DND-41 (cell line): ENCODE results near the gene MAP1LC3C.
"Not testable (repeated sequence)": the region's sequence is repeated elsewhere in the genome, so short reads cannot be mapped to it uniquely, and the experiment has no call there.

ENCODE experiments used
- ATAC-seq: fragments of 200-7000 bp; cut with Tn5 transposase; 3 replicates; pipeline ENCODE4 v1.9.1; 2021; ENCODE audit warnings: low read depth; ENCODE audit not compliant: insufficient read depth
- DNase-seq: peaks from one replicate; pipeline ENCODE4 v3.0.0-alpha.2; 2020
- H2AFZ ChIP-seq: 2 replicates; pipeline ENCODE4 v1.6.0; 2012; ENCODE audit warnings: low read depth, low read length
- H3K27ac ChIP-seq: 2 replicates; pipeline ENCODE4 v1.5.1; 2012; ENCODE audit warnings: low read length, inconsistent platforms
- H3K27me3 ChIP-seq: fragments of 200-600 bp; sonication (generic); 2 replicates; pipeline ENCODE4 v1.6.0; 2012; ENCODE audit warnings: low read length, mild to moderate bottlenecking, inconsistent platforms; ENCODE audit not compliant: insufficient read depth, poor library complexity
- H3K36me3 ChIP-seq: 2 replicates; pipeline ENCODE4 v1.5.1; 2012; ENCODE audit warnings: low read length, inconsistent platforms; ENCODE audit not compliant: insufficient read depth
- H3K4me1 ChIP-seq: 2 replicates; pipeline ENCODE4 v1.5.1; 2012; ENCODE audit warnings: mild to moderate bottlenecking, low read length; ENCODE audit not compliant: insufficient read depth
- H3K4me2 ChIP-seq: 2 replicates; pipeline ENCODE4 v1.6.0; 2012; ENCODE audit warnings: mild to moderate bottlenecking, moderate library complexity, low read length, inconsistent platforms; ENCODE audit not compliant: insufficient read depth
- H3K4me3 ChIP-seq, 2 experiments: fragments of 200-600 bp in 1 of 2; shearing (Covaris generic) in 1 of 2; 2 replicates each; pipeline ENCODE4 v1.5.1; 2012 to 2016; ENCODE audit warnings: inconsistent platforms in 2 of 2, low read length in 2 of 2, mild to moderate bottlenecking in 2 of 2, low read depth in 1 of 2, moderate library complexity in 1 of 2
- H3K79me2 ChIP-seq: 2 replicates; pipeline ENCODE4 v1.6.0; 2012; ENCODE audit warnings: low read length, inconsistent platforms; ENCODE audit not compliant: insufficient read depth
- H3K9ac ChIP-seq: 2 replicates; pipeline ENCODE4 v1.6.0; 2012; ENCODE audit warnings: low read depth, mild to moderate bottlenecking, inconsistent platforms, low read length, moderate library complexity
- H3K9me3 ChIP-seq: 2 replicates; pipeline ENCODE4 v1.5.1; 2012; ENCODE audit warnings: low read length, moderate library complexity, mild to moderate bottlenecking, inconsistent platforms; ENCODE audit not compliant: insufficient read depth, severe bottlenecking
- H4K20me1 ChIP-seq: 2 replicates; pipeline ENCODE4 v1.6.0; 2012; ENCODE audit warnings: low read length; ENCODE audit not compliant: insufficient read depth
- EZH2 ChIP-seq: IDR thresholded peaks from 3 replicates; pipeline ENCODE4 v1.6.1; 2012; ENCODE audit warnings: borderline replicate concordance, low read depth, mild to moderate bottlenecking, moderate library complexity, low read length, inconsistent platforms; ENCODE audit not compliant: severe bottlenecking
- TF ChIP-seq, protein P1 (sequence below): IDR thresholded peaks from 2 replicates; pipeline ENCODE4 v1.5.1; 2012; ENCODE audit warnings: borderline replicate concordance, low read length, moderate library complexity, mild to moderate bottlenecking; ENCODE audit not compliant: poor library complexity, severe bottlenecking; ENCODE audit errors: extremely low read depth

MAP1LC3C gene

DNA sequence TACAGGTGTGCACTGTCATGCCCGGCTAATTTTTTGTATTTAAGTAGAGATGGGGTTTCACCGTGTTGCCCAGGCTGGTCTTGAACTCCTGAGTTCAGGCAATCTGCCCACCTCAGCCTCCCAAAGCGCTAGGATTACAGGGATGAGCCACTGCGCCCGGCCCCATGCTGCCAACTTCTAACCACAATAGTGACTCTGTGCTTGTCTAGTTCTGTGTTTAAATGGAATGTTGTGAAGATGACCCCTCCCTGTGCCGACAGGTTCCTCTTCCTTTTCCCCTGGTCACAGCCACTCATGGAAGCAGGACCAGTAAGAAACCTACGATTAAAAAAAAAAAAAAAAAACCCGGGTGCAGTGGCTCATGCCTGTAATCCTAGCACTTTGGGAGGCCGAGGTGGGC, 4.7 kb downstream of the MAP1LC3C start:
- H3K79me2 ChIP-seq: no peaks in the 10 kb centered on the region
- H3K9me3 ChIP-seq: no peaks in the 10 kb centered on the region
- H4K20me1 ChIP-seq: no peaks in the 10 kb centered on the region
- no peak overlapping the region for H3K9ac ChIP-seq
- TF ChIP-seq EZH2: no peak
- TF ChIP-seq, protein P1, sequence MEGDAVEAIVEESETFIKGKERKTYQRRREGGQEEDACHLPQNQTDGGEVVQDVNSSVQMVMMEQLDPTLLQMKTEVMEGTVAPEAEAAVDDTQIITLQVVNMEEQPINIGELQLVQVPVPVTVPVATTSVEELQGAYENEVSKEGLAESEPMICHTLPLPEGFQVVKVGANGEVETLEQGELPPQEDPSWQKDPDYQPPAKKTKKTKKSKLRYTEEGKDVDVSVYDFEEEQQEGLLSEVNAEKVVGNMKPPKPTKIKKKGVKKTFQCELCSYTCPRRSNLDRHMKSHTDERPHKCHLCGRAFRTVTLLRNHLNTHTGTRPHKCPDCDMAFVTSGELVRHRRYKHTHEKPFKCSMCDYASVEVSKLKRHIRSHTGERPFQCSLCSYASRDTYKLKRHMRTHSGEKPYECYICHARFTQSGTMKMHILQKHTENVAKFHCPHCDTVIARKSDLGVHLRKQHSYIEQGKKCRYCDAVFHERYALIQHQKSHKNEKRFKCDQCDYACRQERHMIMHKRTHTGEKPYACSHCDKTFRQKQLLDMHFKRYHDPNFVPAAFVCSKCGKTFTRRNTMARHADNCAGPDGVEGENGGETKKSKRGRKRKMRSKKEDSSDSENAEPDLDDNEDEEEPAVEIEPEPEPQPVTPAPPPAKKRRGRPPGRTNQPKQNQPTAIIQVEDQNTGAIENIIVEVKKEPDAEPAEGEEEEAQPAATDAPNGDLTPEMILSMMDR: no peak
- no peak for DNase-seq
- H3K27me3 ChIP-seq: no peaks in the 10 kb centered on the region
- H3K4me1 ChIP-seq: no peaks in the 10 kb centered on the region
- H3K4me3 ChIP-seq: no peak overlapping the region
- no peak overlapping the region for H2AFZ ChIP-seq
- no peak overlapping the region for H3K4me2 ChIP-seq
- no peak for ATAC-seq
- H3K27ac ChIP-seq: no peak overlapping the region
- no peaks in the 10 kb centered on the region for H3K36me3 ChIP-seq

DNA sequence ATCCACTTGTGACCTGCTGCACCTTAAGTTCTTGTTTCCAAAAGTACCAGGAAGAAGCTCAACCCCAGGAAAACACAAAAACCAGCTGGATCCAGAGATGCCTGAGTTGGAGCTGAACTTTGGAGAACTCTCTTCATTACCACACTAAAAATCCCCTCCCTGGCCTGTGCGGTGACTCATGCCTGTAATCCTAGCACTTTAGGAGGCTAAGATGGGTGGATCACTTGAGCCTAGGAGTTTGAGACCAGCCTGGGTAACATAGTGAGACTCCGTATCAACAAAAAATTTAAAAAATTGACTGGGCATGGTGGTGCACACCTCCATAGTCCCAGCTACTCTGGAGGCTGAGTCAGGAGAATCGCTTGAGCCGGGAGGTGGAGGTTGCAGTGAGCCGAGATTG, 6.2 kb downstream of the MAP1LC3C start:
- DNase-seq (no peak), ATAC-seq (no peak)
- Histone ChIP-seq H3K4me1 (no peaks in the 10 kb centered on the region), H3K9me3 (no peaks in the 10 kb centered on the region), H3K27me3 (no peaks in the 10 kb centered on the region), H3K27ac (no peak overlapping the region), H3K79me2 (no peaks in the 10 kb centered on the region), H3K36me3 (no peaks in the 10 kb centered on the region), H2AFZ (no peak overlapping the region), H4K20me1 (no peaks in the 10 kb centered on the region), H3K4me2 (no peak overlapping the region), H3K9ac (no peak overlapping the region), H3K4me3 (no peak overlapping the region)
- TF ChIP-seq EZH2: no peak
- TF ChIP-seq, protein P1: no peak

DNA sequence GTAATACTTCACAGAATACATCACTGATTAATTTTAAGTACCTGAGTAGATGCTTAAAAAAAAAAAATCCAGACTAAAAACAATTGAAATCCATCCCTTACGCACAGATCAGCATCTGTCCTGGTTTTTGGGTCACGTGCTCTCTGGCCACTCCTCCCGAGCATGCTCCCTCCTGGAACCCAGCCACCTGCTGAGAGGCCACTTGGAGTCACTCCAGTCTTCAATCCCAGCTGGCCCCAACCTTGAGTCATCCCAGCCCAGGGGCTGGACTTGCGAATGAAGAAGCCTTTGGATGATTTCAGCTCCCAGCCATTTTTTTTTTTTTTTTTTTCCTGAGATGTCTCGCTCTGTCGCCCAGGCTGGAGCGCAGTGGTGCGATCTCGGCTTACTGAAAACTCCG, 8.9 kb downstream of the MAP1LC3C start:
- DNase-seq (no peak), ATAC-seq (no peak)
- Histone ChIP-seq H3K4me1 (no peaks in the 10 kb centered on the region), H4K20me1 (no peaks in the 10 kb centered on the region), H3K9ac (no peak overlapping the region), H2AFZ (no peak overlapping the region), H3K4me2 (no peak overlapping the region), H3K27ac (no peak overlapping the region), H3K9me3 (no peaks in the 10 kb centered on the region), H3K79me2 (no peaks in the 10 kb centered on the region), H3K4me3 (no peak overlapping the region), H3K36me3 (no peaks in the 10 kb centered on the region), H3K27me3 (no peaks in the 10 kb centered on the region)
- TF ChIP-seq, protein P1: no peak
- TF ChIP-seq EZH2: no peak

DNA sequence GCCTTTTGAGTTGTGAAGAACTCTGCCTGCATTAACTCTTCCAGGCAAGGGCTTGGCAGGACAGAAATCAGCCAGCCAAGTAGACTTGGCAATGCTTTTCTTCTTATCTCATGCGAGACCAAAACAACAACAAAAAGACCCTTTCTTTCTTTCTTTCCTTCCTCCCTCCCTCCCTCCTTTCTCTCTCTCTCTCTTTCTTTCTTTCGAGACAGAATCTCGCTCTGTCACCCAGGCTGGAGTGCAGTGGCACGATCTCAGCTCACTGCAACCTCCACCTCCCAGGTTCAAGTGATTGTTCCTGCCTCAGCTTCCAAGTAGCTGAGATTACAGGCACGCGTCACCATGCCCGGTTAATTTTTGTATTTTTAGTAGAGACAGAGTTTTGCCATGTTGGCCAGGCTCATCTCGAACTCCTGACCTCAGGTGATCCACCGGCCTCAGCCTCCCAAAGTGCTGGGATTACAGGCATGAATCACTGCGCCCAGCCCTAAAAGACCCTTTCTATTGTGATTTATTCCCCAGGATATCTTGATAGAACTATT, 10.4 kb downstream of the MAP1LC3C start:
- H3K4me3 ChIP-seq, H3K79me2 ChIP-seq, ATAC-seq, H4K20me1 ChIP-seq, H3K36me3 ChIP-seq, H3K27me3 ChIP-seq, H3K9ac ChIP-seq, DNase-seq, H3K4me2 ChIP-seq, H3K9me3 ChIP-seq, H2AFZ ChIP-seq, H3K4me1 ChIP-seq, H3K27ac ChIP-seq: not testable (repeated sequence)
